ENCODE data around the gene FAM221A. TPM values are rescaled to one million over a fixed set of nuclear protein-coding genes. Genes with fewer than 3 reads are reported as not detected.
"Not testable (repeated sequence)": the region's sequence is repeated elsewhere in the genome, so short reads cannot be mapped to it uniquely, and the experiment has no call there.

Gene FAM221A
- total and polyA plus RNA-seq, 9 of the 15 experiments (the other 6 are each of a cell fraction or from before 2014, with no cell fraction given): not detected

DNA sequence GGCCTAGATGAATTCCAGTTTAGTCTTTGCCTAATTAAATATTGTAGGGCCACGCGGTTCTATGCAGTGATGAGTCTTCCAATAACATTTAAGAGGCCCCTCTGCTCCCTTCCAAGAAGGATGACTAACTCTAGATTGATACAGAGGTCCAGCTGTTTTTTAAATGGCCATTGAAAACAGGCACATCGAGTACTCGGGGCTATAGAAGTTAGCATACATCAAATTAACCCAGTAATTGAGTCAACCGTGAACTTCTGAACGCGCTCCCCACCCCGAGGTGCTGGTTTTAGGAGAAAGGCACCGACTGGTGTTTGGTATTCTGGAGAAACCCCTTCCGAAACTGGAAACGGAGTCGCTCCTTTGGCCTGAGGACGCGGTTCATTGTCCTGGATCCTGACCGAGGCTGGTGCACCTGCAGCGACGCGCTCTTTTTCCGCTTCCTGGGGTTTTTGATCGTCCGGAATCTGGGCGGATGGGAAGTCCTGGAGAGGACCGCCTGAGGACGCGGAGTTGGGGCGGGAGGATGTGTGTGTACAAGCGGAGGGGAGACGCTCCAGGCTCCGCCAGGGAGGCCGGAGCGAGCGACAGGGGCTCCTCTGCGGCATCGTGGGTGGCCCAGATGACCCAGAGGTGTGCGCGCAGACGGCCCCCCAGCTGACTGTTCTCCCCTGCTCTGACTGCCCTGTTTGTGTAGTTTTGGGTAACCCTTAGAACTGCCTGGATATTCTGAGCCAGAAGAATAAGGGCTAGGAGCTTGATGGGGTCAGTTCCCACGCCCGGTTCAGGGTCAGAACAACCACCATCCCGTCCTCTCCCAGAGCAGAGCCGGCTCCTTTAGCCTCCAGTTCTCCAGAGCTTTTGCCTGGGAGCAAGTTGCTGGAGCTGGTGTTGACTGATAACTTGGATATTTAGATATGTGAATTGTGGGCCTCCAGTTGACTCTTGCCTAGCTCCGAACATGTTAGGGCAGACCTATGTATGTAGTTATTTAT is 711 bp downstream of the FAM221A start (continued):
- TF ChIP-seq, protein P1, sequence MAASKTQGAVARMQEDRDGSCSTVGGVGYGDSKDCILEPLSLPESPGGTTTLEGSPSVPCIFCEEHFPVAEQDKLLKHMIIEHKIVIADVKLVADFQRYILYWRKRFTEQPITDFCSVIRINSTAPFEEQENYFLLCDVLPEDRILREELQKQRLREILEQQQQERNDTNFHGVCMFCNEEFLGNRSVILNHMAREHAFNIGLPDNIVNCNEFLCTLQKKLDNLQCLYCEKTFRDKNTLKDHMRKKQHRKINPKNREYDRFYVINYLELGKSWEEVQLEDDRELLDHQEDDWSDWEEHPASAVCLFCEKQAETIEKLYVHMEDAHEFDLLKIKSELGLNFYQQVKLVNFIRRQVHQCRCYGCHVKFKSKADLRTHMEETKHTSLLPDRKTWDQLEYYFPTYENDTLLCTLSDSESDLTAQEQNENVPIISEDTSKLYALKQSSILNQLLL (CRISPR knock-in tag; IDR thresholded peaks at IDR 0.05; ENCODE audit: borderline replicate concordance): no peak

DNA sequence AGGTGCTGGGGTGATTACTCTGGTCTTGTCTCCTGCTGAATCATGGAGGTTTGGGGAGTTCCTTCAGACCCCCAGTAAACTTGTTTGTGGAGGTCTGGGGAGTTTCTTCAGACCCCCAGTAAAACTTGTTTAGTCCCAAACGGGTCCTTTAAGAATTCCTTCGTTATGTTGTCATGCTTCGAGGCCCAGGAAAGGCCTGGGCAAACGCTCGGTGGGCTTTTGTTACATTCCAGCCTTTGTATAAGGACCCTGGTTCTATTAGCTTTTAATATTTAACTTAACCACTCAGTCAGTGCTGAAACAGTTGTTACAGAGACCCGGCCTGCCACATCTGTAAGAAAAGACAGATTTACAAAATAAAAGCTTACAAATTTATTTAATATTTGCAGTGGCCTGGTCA is 4.0 kb downstream of the FAM221A start:
- WGBS (ENCODE audit: insufficient coverage, low coverage, missing lambda C conversion rate): 15% methylated on average over 6 of the region's 6 CpGs
- intact Hi-C loops (cut with micrococcal nuclease); H3K27ac ChIP-seq (ENCODE audit: extremely low read depth, low read depth, low read length); H3K4me1 ChIP-seq (replicated peaks in 1 of 2; ENCODE audit: control insufficient read depth in 2 of 2, insufficient read depth in 2 of 2, low read length in 2 of 2); H3K9ac ChIP-seq (ENCODE audit: insufficient read depth in 1 of 2, low read depth in 2 of 2, low read length in 2 of 2); FAIRE-seq; H3K9me3 ChIP-seq (replicated peaks; ENCODE audit: control insufficient read depth, insufficient read depth, low read depth, low read length); H3K79me2 ChIP-seq (ENCODE audit: control insufficient read depth, insufficient read depth, low read length); ATAC-seq; H2AFZ ChIP-seq (ENCODE audit: low read depth, low read length); H3K4me2 ChIP-seq (ENCODE audit: insufficient read depth, low read length); H3K9me1 ChIP-seq (ENCODE audit: control insufficient read depth, insufficient read depth, low read length); in situ Hi-C loops (cut with MboI); H4K20me1 ChIP-seq (replicated peaks; ENCODE audit: control insufficient read depth, insufficient read depth, low read length); H3K36me3 ChIP-seq (ENCODE audit: control insufficient read depth, insufficient read depth, low read length); H3K4me3 ChIP-seq; H3K27me3 ChIP-seq (ENCODE audit: control insufficient read depth in 2 of 2, insufficient read depth in 2 of 2, low read length in 2 of 2); CTCF ChIA-PET (ENCODE audit: low intra/inter-chr PET ratio); DNase-seq (ENCODE audit: extremely low read depth in 1 of 4, low spot score in 3 of 4); BruUV-seq (replicated peaks): not testable (repeated sequence)
- POLR2A ChIA-PET: interaction anchor here (1.2 kb wide), 1 partner anchor 11 kb away, joined by 4 read pairs; no protein-coding TSS in a partner anchor

Data from K562 (cell line).